ENCODE data around the gene MIA2.

- TF ChIP-seq CTCF (IDR thresholded peaks at IDR 0.05; ENCODE audit: low read depth, low read length, missing input control): no peak
- no peak for TF ChIP-seq TAF1 (conservative IDR thresholded peaks at IDR 0.05)
- no peak for TF ChIP-seq ATF3 (IDR thresholded peaks at IDR 0.05)
- TF ChIP-seq EGR1 (IDR thresholded peaks at IDR 0.05; ENCODE audit: low read depth in 2 of 2): no peak
Measured at GRCh38 chr14:39229222-39229543, 4.5 kb upstream of the MIA2 start.

Measured in liver (tissue), 3 donors.